NCI-H226 (cell line): ENCODE measurements around the gene AMZ2.
A peak's percentile ranks its signal among the peaks of the same experiment; 100 is the strongest.
"Not testable (repeated sequence)": the region's sequence is repeated elsewhere in the genome, so short reads cannot be mapped to it uniquely, and the experiment has no call there.

Source experiments
- DNase-seq: peaks from one replicate; pipeline ENCODE4 v3.0.0-alpha.2; 2015

The AMZ2 gene

DNA sequence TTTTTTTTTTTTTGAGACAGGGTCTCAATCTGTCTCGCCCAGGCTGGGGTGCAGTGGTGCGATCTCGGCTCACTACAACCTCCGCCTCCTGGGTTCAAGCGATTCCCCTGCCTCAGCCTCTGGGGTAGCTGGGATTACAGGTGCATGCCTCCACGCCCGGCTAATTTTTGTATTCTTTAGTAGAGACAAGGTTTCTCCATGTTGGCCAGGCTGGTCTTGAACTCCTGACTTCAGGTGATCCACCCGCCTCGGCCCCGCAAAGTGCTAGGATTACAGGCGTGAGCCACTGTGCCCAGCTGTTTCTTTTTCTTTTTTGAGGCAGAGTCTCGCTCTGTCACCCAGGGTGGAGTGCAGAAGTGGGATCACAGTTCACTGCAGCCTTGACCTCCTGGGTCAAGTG, 27.1 kb upstream of the AMZ2 start:
- not testable (repeated sequence) for DNase-seq

DNA sequence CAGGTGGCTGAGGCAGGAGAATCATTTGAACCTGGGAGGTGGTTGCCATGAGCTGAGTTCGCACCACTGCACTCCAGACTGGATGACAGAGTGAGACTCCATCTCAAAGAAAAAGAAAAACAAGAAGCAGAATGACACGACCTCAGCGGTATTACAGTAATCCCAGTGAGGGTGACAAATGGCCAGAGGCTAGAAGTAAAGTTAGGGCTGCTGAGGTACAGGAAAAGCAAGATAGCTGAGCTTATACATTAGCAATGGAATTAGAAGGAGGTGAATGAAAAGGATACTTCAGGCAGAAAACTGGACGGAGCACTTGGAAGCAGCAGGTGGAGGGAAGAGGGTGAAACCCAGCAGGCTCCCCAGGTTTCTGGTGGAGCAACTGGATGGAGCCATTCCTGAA, 26.1 kb upstream of the AMZ2 start:
- no peak for DNase-seq

DNA sequence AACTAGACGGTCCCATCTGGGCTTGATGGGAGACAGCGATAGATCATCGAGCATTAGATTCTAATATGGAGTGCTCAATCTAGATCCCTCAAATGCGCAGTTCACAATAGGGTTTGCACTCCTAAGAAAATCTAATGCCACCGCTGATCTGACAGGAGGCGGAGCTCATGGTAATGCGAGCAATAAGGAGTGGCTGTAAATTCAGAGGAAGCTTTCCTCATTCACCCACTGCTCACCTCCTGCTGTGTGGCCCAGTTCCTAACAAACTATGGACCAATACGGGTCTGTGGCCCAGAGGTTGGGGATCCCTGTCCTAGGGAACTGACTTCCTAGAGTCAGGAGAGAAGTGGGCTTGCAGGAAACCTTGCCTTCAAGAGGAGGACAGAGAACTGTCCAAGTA, 25.2 kb upstream of the AMZ2 start:
- DNase-seq: no peak

DNA sequence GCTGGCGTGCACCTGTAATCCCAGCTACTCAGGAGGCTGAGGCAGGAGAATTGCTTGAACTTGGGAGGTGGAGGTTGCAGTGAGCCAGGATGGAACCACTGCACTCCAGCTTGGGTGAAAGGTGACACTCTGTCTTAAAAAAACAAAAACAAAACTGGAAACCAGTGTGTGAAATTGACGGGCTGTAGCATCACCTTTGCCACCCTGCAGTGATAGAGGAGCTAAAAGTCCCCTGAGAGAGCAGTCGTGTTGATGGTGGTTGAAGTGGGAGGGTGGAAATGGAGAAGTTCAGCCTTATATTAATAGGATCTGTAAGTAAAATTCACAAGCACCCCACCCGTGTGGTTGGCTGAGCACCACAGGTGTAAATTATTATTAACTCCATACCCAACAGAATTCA, 22.8 kb upstream of the AMZ2 start:
- not testable (repeated sequence) for DNase-seq

DNA sequence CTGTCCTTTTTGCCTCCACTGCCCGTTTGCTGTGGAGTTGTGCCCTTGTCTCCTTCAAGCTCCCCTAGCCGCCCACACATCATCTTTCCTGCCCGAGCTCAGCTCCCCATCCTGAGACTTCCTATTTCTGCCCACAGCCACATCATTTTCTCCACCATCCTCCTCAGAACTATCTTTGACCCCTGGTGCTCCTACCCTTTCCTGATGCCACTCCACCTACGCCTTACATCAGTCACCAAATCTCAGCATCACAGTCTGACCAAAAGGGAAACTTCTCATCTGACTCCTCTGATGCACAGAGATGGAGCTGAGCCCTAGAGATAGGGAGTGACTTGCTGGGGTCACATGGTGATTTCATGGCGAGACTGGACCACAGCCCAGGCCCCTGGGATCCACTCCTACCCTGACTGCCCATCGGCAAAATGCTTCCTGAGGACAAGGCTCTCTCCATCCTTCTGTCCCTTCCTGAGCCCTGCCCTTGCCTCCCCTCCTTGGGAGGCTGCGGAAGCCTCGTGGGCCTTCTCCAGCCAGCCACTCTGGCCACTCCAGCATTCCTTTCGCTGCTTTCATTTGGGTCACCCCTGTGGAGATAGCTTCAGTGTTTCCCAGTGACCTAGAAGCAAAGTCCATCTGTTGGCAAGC, 19.7 kb upstream of the AMZ2 start:
- DNase-seq: not testable (repeated sequence)

DNA sequence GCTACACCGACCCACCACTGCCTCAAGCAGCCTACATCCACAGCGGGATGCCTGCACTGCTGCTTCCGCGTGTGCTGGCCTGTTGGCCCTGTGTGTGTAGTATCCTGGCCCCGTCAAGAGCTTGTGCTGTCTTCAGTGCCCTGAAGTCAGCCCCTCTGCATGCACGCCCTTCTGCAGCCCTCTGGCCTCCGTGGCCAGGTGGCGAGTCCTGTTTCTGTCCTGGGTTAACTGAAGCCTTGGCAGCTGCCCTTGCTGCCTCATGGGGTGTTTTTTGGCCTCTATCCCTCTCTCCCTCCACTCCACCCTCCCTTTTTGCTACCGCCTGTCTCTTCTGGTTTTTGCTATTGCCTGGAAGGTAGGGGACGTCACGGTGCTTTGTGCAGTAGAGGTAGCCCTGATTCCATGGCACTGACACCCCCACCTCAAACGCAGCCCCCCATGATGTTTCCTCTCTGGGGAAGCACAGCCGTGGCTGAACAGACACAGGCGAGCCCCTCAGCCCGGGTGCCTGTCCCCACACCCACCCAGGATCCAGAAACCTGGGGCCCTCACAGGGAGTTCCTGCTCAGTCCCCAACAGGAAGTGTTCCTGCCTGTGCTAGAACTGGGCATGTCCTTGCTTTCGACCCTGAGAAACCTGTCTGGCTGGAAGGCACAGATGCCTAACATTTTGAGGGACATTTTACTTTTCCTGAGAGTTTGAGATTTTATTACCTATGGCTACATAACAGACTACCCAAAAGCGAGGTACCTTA, 18.8 kb upstream of the AMZ2 start:
- DNase-seq: no peak

DNA sequence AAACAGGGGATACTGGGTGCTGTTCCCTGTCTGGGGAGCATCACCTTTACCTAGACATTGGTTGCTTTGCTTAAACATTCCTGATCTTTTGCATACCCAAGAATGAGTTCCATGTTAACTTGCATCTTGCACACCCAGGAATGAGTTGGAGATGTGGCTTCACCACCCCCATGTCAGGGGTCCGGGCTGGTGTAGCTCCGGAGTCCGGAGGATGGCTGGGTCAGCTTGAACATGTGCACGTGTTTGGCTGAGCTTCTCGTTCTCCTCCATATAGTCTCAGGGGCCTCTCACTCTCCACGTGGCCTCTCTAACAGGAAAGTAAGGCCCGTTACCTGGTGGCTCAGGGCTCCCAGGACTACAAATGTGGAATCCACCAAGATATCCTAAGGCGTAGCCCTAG, 18.2 kb upstream of the AMZ2 start:
- no peak for DNase-seq

DNA sequence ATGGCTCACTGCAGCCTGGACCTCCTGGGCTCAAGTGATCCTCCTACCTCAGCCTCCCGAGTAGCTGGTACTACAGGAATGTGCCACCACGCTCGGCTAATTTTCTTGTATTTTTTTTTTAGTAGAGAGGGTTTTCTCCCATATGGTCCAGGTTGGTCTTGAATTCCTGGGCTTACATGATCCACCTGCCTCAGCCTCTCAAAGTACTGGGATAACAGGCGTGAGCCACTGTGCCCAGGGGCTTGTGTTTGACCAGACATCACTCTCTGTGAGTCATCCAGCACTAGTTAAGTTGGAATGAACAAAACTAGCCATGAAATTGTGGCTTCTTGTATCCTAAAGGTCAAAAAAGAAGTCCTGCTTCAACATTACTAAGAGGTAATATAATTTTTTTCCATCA, 16.7 kb upstream of the AMZ2 start:
- not testable (repeated sequence) for DNase-seq

DNA sequence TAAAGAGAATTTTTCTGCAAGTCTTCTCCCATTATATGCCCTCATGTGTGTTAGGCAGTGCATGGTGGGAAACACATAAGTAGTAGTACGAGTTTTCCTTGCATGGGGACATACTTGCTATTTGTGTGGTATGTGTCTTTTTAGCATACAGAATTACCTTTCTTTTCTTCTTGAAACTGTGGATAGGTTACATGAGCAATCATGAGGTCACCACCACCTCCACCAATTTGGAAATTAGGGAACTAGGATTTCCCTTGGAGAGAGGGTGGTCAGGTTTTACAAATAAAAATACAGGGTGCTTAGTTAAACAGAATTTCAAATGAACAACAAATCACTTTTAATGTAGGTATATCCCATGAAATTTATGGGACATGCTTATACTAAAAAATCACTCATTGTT, 16.3 kb upstream of the AMZ2 start:
- DNase-seq: no peak

DNA sequence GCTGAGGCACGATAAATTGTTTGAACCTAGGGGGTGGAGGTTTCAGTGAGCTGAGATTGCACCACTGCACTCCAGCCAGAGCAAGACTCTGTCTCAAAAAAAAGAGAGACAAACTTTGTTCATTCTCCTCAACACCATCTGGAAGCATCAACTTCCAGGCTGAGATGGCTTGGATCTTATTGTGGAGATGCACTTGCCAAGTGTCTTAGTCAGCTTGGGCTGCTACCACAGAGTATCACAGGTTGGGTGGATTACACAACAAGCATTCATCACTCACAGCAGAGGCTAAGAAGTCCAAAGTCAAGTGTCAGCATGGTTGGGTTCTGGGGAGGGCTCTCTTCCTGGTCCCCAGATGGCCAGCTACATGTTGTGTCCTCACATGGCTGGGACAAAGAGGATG, 15.1 kb upstream of the AMZ2 start:
- peak; percentile 45 for DNase-seq

DNA sequence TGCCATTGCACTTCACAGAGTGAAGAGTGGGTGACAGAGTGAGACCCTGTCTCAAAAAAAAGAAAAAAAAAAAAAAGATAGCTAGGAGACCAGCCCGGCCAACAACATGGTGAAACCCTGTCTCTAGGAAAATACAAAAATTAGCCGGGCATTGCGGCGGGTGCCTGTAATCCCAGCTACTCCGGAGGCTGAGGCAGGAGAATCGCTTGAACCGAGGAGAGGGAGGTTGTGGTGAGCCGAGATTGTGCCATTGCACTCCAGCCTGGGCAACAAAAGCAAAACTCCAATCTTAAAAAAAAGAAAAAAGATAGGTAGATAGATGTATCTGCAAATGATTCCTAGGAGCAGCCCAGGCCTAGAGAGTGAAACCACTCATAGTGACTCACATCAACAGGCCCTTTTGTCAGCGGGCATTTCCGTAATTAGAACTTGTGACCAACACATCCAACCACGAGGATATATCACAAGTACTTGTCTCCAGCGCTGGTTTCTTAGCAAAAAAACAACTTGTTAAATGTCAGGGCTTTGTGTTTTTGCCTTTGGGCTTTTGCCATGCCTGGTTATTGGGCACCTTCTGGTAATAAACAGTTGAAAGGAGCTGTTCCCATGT, 13.0 kb upstream of the AMZ2 start:
- peak; percentile 15 for DNase-seq

DNA sequence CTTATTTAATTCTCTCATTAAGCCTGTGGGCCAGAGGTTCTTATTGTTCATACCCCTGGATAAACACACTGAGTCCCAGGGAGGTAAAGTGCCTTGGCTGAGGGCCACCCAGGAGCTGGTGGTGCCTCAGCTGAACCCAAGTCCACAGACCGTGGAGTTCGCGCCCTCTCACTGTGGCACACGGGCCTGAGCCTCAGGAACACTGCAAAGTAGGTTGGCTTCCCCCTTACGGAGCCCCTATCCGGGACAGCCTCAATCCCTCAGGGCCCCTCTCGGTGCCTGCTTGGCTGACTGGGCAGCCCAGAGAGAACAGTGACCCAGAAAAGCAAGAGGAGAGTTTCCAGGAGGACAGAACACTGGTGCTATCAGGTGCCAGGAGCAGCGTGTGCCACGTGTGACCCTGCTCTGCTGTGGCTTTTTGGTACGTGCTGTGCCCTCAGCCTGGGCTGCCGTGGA, 12.5 kb upstream of the AMZ2 start:
- DNase-seq: not testable (repeated sequence)

DNA sequence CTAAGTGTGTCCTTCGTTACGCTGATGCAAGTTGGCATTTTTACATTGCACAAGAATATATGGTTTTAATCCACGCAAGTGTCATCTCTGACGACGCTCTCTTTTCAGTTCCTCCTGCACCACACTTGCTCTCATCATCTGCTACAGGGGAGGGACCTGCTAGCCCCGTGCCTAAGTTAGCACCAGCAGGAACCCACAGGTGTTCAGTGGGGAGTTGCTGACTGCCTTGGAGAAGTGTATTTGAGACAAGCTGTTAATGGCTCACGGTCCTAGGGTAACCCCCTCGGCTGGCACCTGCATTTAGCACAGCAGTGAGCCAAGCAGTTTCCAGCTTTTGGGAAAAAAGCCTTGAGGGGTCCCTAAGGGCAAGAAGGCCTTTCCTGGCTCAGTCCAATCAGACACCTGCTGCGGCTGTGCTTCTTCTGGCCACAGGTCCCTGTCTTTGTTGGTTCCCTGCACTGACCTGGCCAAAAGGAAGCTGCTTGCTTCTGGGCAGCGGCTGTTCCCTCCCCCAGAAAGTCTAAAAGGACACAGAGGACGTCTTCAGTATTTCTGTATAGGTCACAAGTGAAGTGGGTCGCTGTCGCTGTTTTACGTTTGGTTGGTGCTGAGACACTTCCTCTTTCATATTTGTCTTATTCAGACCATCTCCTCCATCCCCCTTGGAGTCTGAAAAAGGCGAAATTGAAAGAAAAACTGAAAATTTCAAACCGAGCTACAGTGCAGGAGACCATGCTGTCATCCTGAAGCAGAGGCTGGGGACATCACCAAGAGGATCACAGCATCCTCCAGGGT, 10.3 kb upstream of the AMZ2 start:
- DNase-seq: not testable (repeated sequence)

DNA sequence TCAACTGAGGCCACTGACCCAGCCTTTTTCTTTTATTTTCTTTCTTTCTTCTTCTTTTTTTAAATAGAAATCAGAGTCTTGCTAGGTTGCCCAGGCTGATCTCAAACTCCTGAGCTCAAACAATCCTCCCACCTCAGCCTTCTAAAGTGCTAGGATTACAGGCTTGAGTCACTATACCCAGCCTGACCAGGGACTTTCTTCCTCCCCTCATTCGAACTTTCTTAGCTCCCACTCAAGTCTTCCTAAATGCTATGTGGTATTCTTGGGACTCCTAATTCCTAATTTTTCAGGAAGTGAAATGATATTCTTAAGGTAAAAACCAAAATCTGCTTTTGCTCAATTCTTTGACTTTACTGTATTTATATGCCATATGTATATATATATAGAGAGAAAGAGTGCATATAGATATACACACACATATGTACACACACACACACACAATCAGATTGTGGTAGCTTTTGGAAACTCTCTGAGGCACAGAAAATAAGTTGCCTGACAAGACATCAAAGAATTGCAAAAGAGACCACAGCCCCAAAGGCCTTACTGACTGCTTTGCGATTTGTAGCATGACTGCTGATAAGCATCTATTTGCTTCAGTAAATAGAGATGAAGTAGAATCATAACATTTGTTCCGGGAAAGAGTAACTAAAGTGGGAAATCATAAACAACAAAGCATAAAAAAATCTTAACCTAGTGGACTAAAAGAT, 9.5 kb upstream of the AMZ2 start:
- no peak for DNase-seq

DNA sequence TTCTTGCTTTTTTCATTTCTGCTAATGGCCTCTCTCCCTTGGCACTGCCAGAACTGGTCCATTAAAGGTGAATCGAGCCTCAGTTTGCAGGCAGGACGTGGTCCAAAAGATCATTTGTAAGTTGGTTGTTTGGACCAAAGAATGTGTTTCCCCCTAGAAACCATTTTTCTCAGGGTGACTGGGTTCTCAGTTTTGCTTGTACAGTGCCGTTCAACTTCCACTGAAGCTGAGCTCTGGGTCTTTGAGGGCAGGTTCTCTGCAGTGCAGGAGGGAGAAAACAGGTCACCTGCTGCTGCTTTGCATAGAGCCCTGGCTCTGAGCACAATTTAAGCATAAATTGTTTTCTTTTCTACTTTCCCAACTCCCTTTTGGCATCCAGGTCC, 9.0 kb upstream of the AMZ2 start:
- no peak for DNase-seq

DNA sequence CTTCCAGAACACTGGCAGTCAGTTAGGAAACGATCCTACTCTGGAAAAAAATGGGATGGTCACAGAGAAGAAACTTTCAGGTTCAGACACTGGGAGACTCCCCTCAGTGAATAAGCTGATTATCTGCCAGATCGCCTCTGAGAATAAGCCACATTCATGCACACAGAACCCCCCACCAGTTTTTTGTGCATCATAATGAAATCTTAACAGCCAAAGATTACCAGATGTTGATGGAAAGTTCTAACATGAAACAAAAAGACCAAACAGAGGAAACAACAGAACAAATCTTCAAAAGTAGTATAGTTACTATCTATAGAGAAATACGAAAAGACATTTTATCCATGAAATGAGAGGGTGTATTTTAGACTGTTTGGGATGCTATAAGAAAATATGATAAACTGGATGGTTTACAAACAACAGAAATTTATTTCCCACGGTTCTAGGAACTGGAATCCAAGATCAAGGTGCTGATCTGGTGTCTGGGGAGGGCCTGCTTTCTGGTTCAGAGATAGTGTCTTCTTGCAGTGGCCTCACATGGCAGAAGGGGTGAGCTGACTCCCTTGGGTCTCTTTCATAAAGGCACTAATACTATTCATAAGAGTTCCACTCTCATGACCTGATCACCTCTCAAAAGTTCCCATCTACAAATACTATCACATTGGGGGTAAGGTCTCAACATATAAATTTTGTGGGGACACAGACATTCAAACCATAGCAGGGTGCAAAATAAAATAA, 8.0 kb upstream of the AMZ2 start:
- no peak for DNase-seq

DNA sequence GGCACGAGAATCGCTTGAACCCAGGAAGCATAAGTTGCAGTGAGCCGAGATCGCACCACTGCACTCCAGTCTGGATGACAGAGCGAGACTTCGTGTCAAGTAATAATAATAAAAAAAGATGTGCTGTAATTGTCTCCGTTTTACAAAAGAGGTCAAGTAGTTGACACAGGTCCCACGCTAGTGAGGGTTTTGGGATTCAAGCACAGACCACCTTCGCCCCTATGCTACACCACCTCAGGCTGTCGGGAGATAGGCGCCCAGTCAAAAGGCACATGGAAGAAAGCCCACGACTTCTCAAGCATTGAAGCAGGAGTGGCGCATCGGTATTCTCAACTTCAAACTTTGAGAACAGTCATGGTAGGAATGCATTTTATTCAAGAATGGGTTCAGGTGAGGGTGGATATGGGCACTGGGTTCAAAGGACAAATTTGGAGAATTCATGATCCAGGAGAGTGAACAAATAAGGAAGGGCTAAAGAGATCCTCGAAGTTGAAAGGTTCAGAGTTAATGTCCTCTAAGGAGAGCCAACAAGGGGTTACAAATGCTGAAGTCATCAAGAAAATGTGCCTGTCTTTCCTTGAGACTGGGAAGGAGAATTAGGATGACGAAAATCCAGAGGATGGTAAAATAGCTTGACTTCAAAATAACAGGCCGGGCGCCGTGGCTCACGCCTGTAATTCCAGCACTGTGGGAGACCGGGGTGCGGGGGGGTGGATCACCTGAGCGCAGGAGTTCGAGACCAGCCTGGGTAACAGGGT, 1.4 kb upstream of the AMZ2 start:
- no peak for DNase-seq

DNA sequence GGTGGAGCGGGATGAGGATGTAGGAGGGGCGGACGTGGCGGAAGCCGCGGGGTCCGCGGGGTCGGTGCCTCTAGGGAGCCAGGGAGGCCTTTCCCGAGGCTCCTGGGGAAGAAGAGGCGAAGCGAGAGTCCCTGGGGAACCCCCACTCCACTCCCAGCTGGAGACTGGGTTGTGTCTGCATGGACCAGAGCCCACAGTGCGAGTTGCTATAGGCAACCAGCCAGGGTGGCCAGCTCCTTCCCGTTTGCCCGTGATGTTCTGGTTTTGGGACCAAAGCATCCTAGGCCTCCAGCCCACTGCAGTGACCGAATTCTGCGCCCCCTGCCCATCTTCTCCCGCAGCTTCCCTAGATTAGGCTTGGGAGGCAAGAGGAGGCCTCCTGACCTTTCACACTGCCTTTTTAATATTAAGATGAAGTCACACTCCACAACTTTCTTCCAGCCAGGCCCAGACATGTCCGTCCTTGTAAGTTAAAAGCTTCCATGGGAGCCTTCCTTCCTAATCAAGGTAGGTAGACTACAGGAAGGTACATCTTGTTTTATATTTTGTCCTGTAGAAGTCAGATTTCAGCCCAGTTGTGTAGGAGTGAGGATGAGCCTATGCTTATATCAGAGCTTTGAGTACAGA, 469 bp downstream of the AMZ2 start:
- DNase-seq: peak; percentile 11

DNA sequence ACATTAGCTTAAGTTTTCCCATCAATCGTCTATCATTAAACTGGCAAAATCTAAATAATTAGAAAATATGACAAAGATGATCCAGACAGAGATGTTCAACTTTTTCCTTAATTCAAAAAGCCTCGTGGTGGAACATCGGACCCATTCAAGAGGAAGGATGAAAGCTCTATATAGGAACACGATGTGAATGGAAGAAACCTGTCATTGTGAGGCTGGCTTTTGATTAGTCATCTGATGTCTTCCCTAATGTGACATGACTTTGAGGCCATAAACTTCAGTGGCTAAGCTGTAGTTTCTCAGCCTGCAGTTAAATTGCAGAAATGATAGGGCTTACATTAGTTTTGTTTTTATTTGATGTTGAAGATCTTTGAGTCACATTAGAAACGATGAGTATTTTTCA, 1.0 kb downstream of the AMZ2 start:
- no peak for DNase-seq

DNA sequence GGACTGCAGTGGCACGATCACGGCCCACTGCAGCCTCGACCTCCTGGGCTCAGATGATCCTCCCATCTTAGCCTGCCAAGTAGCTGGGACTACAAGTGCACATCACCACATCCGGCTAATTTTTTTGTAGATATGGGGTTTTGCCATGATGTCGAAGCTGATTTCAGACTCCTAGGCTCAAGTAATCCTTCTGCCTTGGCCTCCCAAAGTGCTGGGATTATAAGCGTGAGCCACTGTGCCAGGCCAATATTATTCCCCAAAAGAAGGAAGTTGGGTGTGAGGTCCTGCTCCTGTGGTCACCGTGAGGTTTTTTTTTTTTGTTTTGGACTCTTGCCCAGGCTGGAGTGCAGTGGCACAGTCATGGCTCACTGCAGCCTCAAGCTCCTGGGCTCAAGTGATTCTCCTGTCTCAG, 1.5 kb downstream of the AMZ2 start:
- DNase-seq: no peak

DNA sequence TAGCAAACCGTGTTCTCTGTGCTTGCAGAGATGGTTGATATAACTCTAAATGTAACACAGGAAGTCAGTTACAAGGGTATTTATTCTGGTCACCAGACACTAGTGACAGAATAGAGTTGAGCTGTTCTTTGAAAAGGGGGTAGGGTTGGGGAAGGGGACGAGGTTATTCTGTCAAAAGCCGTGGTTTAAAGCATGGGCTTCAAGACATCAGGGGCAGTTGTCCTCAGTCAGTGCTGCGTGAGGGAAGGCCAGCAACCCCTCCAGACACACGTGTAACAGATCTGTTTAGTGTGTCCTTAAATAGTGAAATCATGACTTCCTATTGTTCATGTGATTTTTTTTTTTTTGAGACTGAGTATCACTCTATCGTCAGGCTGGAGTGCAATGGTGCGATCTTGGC, 5.6 kb downstream of the AMZ2 start:
- DNase-seq: not testable (repeated sequence)
